Loucy (cell line): ENCODE measurements around the gene CERS6.
A peak's percentile ranks its signal among the peaks of the same experiment; 100 is the strongest.

Experiments
- H2AFZ ChIP-seq: fragments of 200-600 bp; sonication (generic); 2 replicates; pipeline ENCODE4 v1.6.0; 2016; ENCODE audit warnings: antibody characterized with exemption, mild to moderate bottlenecking, low read length, moderate library complexity
- H3F3A ChIP-seq: fragments of 200-600 bp; 2 replicates; pipeline ENCODE4 v1.6.0; 2016; ENCODE audit warnings: antibody characterized with exemption, low read depth, mild to moderate bottlenecking
- H3K27me3 ChIP-seq: fragments of 200-600 bp; sonication (generic); 2 replicates; pipeline ENCODE4 v1.6.1; 2014; ENCODE audit warnings: low read length, mild to moderate bottlenecking; ENCODE audit not compliant: insufficient read depth, poor library complexity, severe bottlenecking
- H3K36me3 ChIP-seq: fragments of 200-600 bp; sonication (generic); 2 replicates; pipeline ENCODE4 v1.6.1; 2016; ENCODE audit warnings: low read length; ENCODE audit not compliant: insufficient read depth
- H3K4me1 ChIP-seq: fragments of 200-600 bp; sonication (generic); 2 replicates; pipeline ENCODE4 v1.5.1; 2014; ENCODE audit warnings: low read length, mild to moderate bottlenecking; ENCODE audit not compliant: insufficient read depth, poor library complexity, severe bottlenecking
- H3K4me2 ChIP-seq: fragments of 200-600 bp; sonication (generic); 2 replicates; pipeline ENCODE4 v1.6.0; 2014; ENCODE audit warnings: antibody characterized with exemption, low read length, low read depth, mild to moderate bottlenecking; ENCODE audit not compliant: poor library complexity, severe bottlenecking
- H3K4me3 ChIP-seq: fragments of 200-600 bp; sonication (generic); 2 replicates; pipeline ENCODE4 v1.5.1; 2014; ENCODE audit warnings: low read length, mild to moderate bottlenecking, mixed read lengths; ENCODE audit not compliant: poor library complexity, severe bottlenecking
- H3K79me2 ChIP-seq: fragments of 200-600 bp; sonication (generic); 2 replicates; pipeline ENCODE4 v1.6.1; 2014; ENCODE audit warnings: low read length; ENCODE audit not compliant: insufficient read depth
- H3K9ac ChIP-seq: fragments of 200-600 bp; sonication (generic); 2 replicates; pipeline ENCODE4 v1.6.0; 2014; ENCODE audit warnings: mild to moderate bottlenecking, low read depth, low read length, moderate library complexity; ENCODE audit not compliant: poor library complexity, severe bottlenecking
- H3K9me2 ChIP-seq: fragments of 200-600 bp; sonication (generic); replicated peaks from 2 replicates; pipeline ENCODE4 v1.6.1; 2016; ENCODE audit warnings: low read depth, low read length, mixed read lengths
- H3K9me3 ChIP-seq: fragments of 200-600 bp; sonication (generic); 2 replicates; pipeline ENCODE4 v1.6.1; 2014; ENCODE audit warnings: mild to moderate bottlenecking, antibody characterized with exemption, low read length, low read depth; ENCODE audit not compliant: insufficient read depth
- H4K20me1 ChIP-seq: fragments of 200-600 bp; sonication (generic); 2 replicates; pipeline ENCODE4 v1.6.0; 2014; ENCODE audit warnings: antibody characterized with exemption, low read length, mild to moderate bottlenecking; ENCODE audit not compliant: insufficient read depth, poor library complexity, severe bottlenecking
- EZH2phosphoT487 ChIP-seq: fragments of 200-600 bp; IDR thresholded peaks from 2 replicates; pipeline ENCODE4 v1.6.1; 2018; ENCODE audit warnings: antibody characterized with exemption, mild to moderate bottlenecking, moderate library complexity, borderline replicate concordance
- TF ChIP-seq, protein P1 (sequence below): fragments of 200-600 bp; sonication (generic); conservative IDR thresholded peaks from 2 replicates; pipeline ENCODE4 v1.5.1; 2014; ENCODE audit warnings: mild to moderate bottlenecking, antibody characterized with exemption, low read length

Gene CERS6

DNA sequence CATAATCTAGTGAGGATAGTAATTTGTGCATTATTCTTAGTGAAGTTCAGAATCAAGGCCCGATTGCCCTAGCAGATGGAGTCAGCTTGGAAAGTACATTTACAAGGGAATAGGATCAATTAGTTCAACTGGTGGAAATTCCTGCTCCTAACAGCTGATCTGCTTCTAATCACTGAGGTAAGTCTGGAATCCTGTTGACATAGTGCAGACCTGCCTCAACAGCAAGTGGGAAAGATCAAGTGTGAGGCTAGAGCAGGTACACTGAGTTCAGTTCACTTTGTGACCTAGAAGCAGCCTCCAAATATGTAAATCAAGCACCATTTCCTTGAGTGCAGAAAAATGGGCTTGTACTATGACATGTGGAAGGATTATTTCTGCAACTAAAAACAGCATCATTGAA is 235.1 kb downstream of the CERS6 start:
- Histone ChIP-seq H3K4me1 (peaks cover 32% of the 10 kb centered on the region), H3K9ac (no peak overlapping the region), H3K79me2 (no peaks in the 10 kb centered on the region), H3K9me3 (no peaks in the 10 kb centered on the region), H2AFZ (no peak overlapping the region), H3K9me2 (no peaks in the 10 kb centered on the region), H3K4me3 (no peak overlapping the region), H3F3A (no peaks in the 10 kb centered on the region), H3K27me3 (no peaks in the 10 kb centered on the region), H3K36me3 (peaks cover 26% of the 10 kb centered on the region), H3K4me2 (no peak overlapping the region), H4K20me1 (no peaks in the 10 kb centered on the region)
- TF ChIP-seq, protein P1, sequence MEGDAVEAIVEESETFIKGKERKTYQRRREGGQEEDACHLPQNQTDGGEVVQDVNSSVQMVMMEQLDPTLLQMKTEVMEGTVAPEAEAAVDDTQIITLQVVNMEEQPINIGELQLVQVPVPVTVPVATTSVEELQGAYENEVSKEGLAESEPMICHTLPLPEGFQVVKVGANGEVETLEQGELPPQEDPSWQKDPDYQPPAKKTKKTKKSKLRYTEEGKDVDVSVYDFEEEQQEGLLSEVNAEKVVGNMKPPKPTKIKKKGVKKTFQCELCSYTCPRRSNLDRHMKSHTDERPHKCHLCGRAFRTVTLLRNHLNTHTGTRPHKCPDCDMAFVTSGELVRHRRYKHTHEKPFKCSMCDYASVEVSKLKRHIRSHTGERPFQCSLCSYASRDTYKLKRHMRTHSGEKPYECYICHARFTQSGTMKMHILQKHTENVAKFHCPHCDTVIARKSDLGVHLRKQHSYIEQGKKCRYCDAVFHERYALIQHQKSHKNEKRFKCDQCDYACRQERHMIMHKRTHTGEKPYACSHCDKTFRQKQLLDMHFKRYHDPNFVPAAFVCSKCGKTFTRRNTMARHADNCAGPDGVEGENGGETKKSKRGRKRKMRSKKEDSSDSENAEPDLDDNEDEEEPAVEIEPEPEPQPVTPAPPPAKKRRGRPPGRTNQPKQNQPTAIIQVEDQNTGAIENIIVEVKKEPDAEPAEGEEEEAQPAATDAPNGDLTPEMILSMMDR = no peak
- TF ChIP-seq EZH2phosphoT487 = no peak

DNA sequence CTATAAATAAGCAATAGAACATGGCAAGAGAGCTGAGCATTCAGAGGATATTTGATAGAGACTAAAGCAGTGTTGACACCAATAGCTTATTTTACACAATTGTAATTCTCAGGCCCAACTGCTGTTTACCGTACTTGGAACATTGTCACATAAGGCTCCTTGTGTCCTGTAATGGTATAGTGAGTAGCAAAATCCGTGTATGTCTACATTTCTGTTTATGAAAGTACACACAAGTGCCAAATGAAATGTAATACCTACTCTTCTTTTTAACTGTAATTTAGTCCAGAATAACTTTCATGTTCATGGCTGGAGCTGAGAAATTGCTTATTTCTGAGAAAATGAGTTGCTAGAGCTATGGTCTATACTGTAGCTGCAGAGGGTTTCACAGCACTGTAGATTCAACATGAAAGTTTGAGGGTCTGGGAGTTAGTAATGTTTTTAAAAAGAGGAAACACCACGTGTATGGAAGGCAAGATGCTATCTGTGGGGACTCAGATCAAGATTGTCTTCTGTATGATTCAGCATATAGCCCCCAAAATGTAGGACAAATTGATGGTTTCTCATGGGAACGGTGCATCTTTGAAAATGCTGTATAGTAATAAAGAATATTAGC is 236.2 kb downstream of the CERS6 start:
- H3K4me2 ChIP-seq = peak overlapping the region; percentile 28
- no peaks in the 10 kb centered on the region for H3K9me3 ChIP-seq
- TF ChIP-seq, protein P1 = no peak
- no peak for TF ChIP-seq EZH2phosphoT487
- H3F3A ChIP-seq = no peaks in the 10 kb centered on the region
- H4K20me1 ChIP-seq = no peaks in the 10 kb centered on the region
- H3K4me1 ChIP-seq = peaks cover 32% of the 10 kb centered on the region
- no peaks in the 10 kb centered on the region for H3K9me2 ChIP-seq
- H3K9ac ChIP-seq = no peak overlapping the region
- no peak overlapping the region for H3K4me3 ChIP-seq
- H3K36me3 ChIP-seq = peaks cover 35% of the 10 kb centered on the region
- H2AFZ ChIP-seq = no peak overlapping the region
- no peaks in the 10 kb centered on the region for H3K27me3 ChIP-seq
- no peaks in the 10 kb centered on the region for H3K79me2 ChIP-seq

GRCh38 chr2:168694173-168694572 is 238.1 kb downstream of the CERS6 start:
- H3K27me3 ChIP-seq = no peaks in the 10 kb centered on the region
- no peaks in the 10 kb centered on the region for H3K9me2 ChIP-seq
- H4K20me1 ChIP-seq = no peaks in the 10 kb centered on the region
- no peak overlapping the region for H3K4me3 ChIP-seq
- TF ChIP-seq, protein P1 = no peak
- no peak for TF ChIP-seq EZH2phosphoT487
- H3F3A ChIP-seq = no peaks in the 10 kb centered on the region
- peaks cover 55% of the 10 kb centered on the region for H3K36me3 ChIP-seq
- H3K4me2 ChIP-seq = no peak overlapping the region
- no peaks in the 10 kb centered on the region; the same call in 1 of the 2 replicates for H3K9me3 ChIP-seq
- no peak overlapping the region for H2AFZ ChIP-seq
- no peak overlapping the region for H3K9ac ChIP-seq
- H3K4me1 ChIP-seq = peaks cover 32% of the 10 kb centered on the region
- no peaks in the 10 kb centered on the region for H3K79me2 ChIP-seq
